OCI-LY3 (cell line): ENCODE measurements around the gene AIF1L.
"Not testable (repeated sequence)": the region's sequence is repeated elsewhere in the genome, so short reads cannot be mapped to it uniquely, and the experiment has no call there.

Experiments
- H2AFZ ChIP-seq: fragments of 200-600, 300-600 bp; shearing (Covaris generic); 2 replicates; pipeline ENCODE4 v1.6.0; 2014; ENCODE audit warnings: antibody characterized with exemption, low read depth, low read length
- H3K27ac ChIP-seq: fragments of 200-600, 300-600 bp; sonication (generic); 2 replicates; pipeline ENCODE4 v1.5.1; 2014; ENCODE audit warnings: mild to moderate bottlenecking, low read length, moderate library complexity, mixed read lengths
- H3K27me3 ChIP-seq: fragments of 200-600, 300-600 bp; sonication (generic); 2 replicates; pipeline ENCODE4 v1.6.1; 2014; ENCODE audit warnings: low read depth, low read length, mixed read lengths
- H3K36me3 ChIP-seq: fragments of 200-600, 300-600 bp; sonication (generic); replicated peaks from 2 replicates; pipeline ENCODE3; 2014; ENCODE audit warnings: low read depth, low read length, mixed read lengths
- H3K4me1 ChIP-seq: fragments of 300-600, 200-600 bp; sonication (generic); 2 replicates; pipeline ENCODE4 v1.6.1; 2014; ENCODE audit warnings: low read length, mixed read lengths
- H3K4me2 ChIP-seq: fragments of 200-600, 300-600 bp; sonication (generic); 2 replicates; pipeline ENCODE4 v1.6.1; 2014; ENCODE audit warnings: low read length, mixed read lengths
- H3K4me3 ChIP-seq: fragments of 300-600, 200-600 bp; sonication (generic); 2 replicates; pipeline ENCODE4 v1.5.1; 2014; ENCODE audit warnings: antibody characterized with exemption, mild to moderate bottlenecking, low read length, moderate library complexity
- H3K79me2 ChIP-seq: fragments of 300-600, 200-600 bp; shearing (Covaris generic); 2 replicates; pipeline ENCODE4 v1.6.1; 2014; ENCODE audit warnings: mild to moderate bottlenecking, low read length, mixed read lengths
- H3K9ac ChIP-seq: fragments of 300-600, 200-600 bp; shearing (Covaris generic); 2 replicates; pipeline ENCODE4 v1.6.0; 2014; ENCODE audit warnings: mild to moderate bottlenecking, low read length, moderate library complexity
- H3K9me3 ChIP-seq: fragments of 200-600, 300-600 bp; shearing (Covaris generic); 2 replicates; pipeline ENCODE4 v1.6.1; 2014; ENCODE audit warnings: low read length, mixed read lengths; ENCODE audit not compliant: insufficient read depth
- H4K20me1 ChIP-seq: fragments of 200-600, 300-600 bp; sonication (generic); 2 replicates; pipeline ENCODE4 v1.6.1; 2016; ENCODE audit warnings: low read length, mixed read lengths; ENCODE audit not compliant: insufficient read depth
- EZH2phosphoT487 ChIP-seq: fragments of 200-600 bp; shearing (Covaris generic); IDR thresholded peaks from 2 replicates; pipeline ENCODE4 v1.6.1; 2018; ENCODE audit warnings: antibody characterized with exemption, mixed run types, low read depth
- TF ChIP-seq, protein P1 (sequence below): fragments of 200-600, 300-600 bp; sonication (generic); IDR thresholded peaks from 2 replicates; pipeline ENCODE4 v1.5.1; 2014; ENCODE audit warnings: antibody characterized with exemption, low read length, low read depth

Gene AIF1L

DNA sequence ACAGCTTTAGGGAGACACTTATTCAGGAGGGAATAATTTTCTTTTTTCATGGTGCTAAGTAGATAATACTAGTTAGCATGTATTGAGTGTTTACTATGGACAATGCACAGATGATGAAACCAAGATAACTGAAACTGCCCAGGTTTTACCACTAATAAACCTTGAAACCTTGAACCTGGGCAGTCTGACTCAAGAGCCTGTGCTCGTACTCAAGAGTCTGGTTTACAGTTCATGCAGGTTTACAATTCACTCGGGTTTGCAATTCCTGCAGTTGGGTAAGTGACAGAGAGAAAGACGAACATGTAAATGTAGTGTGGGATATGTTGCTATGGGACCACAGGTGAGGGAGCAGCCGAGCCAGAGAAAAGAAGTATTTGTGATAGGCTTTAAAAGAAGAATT, 57.3 kb downstream of the AIF1L start:
- H2AFZ ChIP-seq, result no peak overlapping the region
- H3K4me1 ChIP-seq, result no peaks in the 10 kb centered on the region
- peaks cover 33% of the 10 kb centered on the region for H3K36me3 ChIP-seq
- H3K27ac ChIP-seq, result no peak overlapping the region
- H3K9me3 ChIP-seq, result no peaks in the 10 kb centered on the region
- H4K20me1 ChIP-seq, result no peaks in the 10 kb centered on the region
- H3K4me3 ChIP-seq, result no peak overlapping the region
- H3K4me2 ChIP-seq, result no peak overlapping the region
- TF ChIP-seq, protein P1, sequence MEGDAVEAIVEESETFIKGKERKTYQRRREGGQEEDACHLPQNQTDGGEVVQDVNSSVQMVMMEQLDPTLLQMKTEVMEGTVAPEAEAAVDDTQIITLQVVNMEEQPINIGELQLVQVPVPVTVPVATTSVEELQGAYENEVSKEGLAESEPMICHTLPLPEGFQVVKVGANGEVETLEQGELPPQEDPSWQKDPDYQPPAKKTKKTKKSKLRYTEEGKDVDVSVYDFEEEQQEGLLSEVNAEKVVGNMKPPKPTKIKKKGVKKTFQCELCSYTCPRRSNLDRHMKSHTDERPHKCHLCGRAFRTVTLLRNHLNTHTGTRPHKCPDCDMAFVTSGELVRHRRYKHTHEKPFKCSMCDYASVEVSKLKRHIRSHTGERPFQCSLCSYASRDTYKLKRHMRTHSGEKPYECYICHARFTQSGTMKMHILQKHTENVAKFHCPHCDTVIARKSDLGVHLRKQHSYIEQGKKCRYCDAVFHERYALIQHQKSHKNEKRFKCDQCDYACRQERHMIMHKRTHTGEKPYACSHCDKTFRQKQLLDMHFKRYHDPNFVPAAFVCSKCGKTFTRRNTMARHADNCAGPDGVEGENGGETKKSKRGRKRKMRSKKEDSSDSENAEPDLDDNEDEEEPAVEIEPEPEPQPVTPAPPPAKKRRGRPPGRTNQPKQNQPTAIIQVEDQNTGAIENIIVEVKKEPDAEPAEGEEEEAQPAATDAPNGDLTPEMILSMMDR, result no peak
- H3K9ac ChIP-seq, result no peak overlapping the region
- H3K27me3 ChIP-seq, result no peaks in the 10 kb centered on the region
- H3K79me2 ChIP-seq, result 0 out of 2 replicates have a peak, but pooled peaks cover 5% of the 10 kb centered on the region

DNA sequence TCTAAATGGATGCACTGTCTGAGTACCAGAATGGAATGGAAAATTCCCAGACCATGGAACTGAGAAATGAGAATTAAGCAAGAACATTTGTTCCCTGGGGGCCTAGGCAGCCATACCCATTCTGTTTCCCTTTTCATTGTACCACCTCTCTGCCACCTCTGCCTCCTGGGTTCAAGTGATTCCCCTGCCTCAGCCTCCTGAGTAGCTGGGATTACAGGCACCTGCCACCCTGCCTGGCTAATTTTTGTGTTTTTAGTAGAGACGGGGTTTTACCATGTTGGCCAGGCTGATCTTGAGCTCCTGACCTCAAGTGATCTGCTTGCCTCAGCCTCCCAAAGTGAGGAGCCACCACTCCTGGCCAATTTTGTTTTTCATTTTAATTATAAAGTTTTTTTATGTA, 62.3 kb downstream of the AIF1L start:
- H3K4me1 ChIP-seq, H3K4me3 ChIP-seq, H3K9ac ChIP-seq, H3K4me2 ChIP-seq, H3K27me3 ChIP-seq, H2AFZ ChIP-seq, H3K27ac ChIP-seq, H4K20me1 ChIP-seq, H3K9me3 ChIP-seq, H3K79me2 ChIP-seq: not testable (repeated sequence)
- H3K36me3 ChIP-seq, result peaks cover 29% of the 10 kb centered on the region

DNA sequence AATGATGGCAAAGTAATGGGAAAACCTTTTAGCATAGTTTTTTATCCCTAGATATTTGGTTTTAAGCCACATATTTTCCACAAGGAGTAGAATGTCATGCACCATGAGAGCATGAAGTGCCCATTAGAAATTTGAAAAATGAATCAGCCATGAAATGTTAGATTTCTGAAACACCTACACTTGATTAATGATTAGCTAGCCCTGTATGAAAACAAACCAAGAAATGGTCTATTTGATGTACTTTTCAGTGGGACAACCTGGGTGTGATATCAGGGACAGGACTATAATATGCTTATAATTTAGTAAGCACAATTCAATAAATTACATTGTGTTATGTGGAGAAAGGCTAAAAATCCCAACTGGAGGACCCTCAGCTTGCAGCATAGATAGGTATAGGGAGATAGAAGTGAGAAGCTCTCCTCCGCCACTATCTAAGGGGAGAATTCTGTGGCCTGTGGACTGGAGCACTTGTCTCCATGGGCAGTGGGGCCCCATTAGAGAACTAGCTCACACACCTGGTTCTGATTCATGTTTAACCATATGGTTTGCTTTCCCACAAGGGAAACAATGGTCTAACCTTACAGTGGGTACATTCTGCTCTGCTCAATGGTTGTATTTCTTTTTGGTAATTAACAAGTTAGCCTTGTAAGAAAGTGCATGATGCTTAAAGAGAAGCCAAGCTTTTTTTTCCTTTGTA, 64.2 kb downstream of the AIF1L start:
- Histone ChIP-seq H3K4me3 (no peak overlapping the region), H4K20me1 (no peaks in the 10 kb centered on the region), H3K4me1 (no peaks in the 10 kb centered on the region), H3K27me3 (no peaks in the 10 kb centered on the region), H3K36me3 (peaks cover 44% of the 10 kb centered on the region), H3K9ac (no peak overlapping the region), H3K9me3 (no peaks in the 10 kb centered on the region), H2AFZ (no peak overlapping the region), H3K79me2 (0 out of 2 replicates have a peak, but pooled peaks cover 5% of the 10 kb centered on the region), H3K4me2 (no peak overlapping the region), H3K27ac (no peak overlapping the region)
- no peak for TF ChIP-seq EZH2phosphoT487
- TF ChIP-seq, protein P1, result no peak

DNA sequence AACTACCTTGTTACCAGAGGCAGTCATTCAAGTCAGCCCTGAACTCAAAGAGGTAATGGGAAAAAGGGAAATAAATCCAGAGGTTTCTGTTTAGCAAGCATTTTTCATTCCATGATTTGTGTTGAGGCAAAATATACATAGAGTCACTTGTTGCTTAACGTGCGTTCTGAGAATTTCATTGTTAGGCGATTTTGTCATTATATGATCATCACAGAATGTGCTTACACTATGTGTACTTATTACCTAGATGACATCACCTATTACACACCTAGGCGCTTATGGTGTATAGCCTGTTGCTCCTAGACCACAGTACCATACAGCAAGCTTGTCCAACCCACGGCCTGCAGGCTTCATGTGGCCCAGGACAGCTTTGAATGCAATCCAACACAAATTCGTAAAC, 65.3 kb downstream of the AIF1L start:
- Histone ChIP-seq H3K36me3 (peaks cover 46% of the 10 kb centered on the region), H3K9ac (no peak overlapping the region), H3K4me3 (no peak overlapping the region), H3K79me2 (0 out of 2 replicates have a peak, but pooled peaks cover 4% of the 10 kb centered on the region), H4K20me1 (no peaks in the 10 kb centered on the region), H3K27me3 (no peaks in the 10 kb centered on the region), H3K27ac (no peak overlapping the region), H3K9me3 (no peaks in the 10 kb centered on the region), H2AFZ (no peak overlapping the region), H3K4me2 (no peak overlapping the region), H3K4me1 (no peaks in the 10 kb centered on the region)
- TF ChIP-seq, protein P1, result no peak
- TF ChIP-seq EZH2phosphoT487, result no peak
